NCI-H128 (cell line): ENCODE measurements around the gene SEMA4A.
"Not testable (repeated sequence)": the region's sequence is repeated elsewhere in the genome, so short reads cannot be mapped to it uniquely, and the experiment has no call there.

Experiments
- DNase-seq: peaks from one replicate; lab custom pipeline; 2025; ENCODE audit not compliant: unreplicated experiment; lab: John Stamatoyannopoulos, UW

Gene SEMA4A

GRCh38 chr1:156193208-156193487, 39.8 kb downstream of the SEMA4A start:
- DNase-seq, result no peak

- DNase-seq, result peak; percentile 99
Observed at GRCh38 chr1:156193488-156194299, 40.3 kb downstream of the SEMA4A start, which contains the start of gene SLC25A44. TSS of gene SLC25A44 (plus strand) at chr1:156194104. CDS start at chr1:156199848, 5,744 bp downstream.

- DNase-seq, result no peak
Observed at GRCh38 chr1:156194300-156194652, 40.9 kb downstream of the SEMA4A start.

- no peak for DNase-seq
Observed at GRCh38 chr1:156195853-156196252, 42.5 kb downstream of the SEMA4A start.

- no peak for DNase-seq
Observed at GRCh38 chr1:156196445-156196844, 43.1 kb downstream of the SEMA4A start.

- DNase-seq, result no peak
Observed at GRCh38 chr1:156198831-156199349, 45.5 kb downstream of the SEMA4A start.

GRCh38 chr1:156200044-156200443, 46.7 kb downstream of the SEMA4A start:
- DNase-seq, result no peak

- DNase-seq, result no peak
Observed at GRCh38 chr1:156203331-156203730, 49.9 kb downstream of the SEMA4A start.

- no peak for DNase-seq
Observed at GRCh38 chr1:156204686-156205085, 51.3 kb downstream of the SEMA4A start.

GRCh38 chr1:156211243-156211642, 57.9 kb downstream of the SEMA4A start:
- DNase-seq, result no peak

GRCh38 chr1:156212130-156212529, 58.7 kb downstream of the SEMA4A start:
- DNase-seq, result no peak

- peak; percentile 96 for DNase-seq
Observed at GRCh38 chr1:156212833-156213643, 59.7 kb downstream of the SEMA4A start, which contains the start of gene PMF1. TSS of gene PMF1 (plus strand) at chr1:156213007. CDS start at chr1:156213016, 9 bp downstream.

GRCh38 chr1:156213644-156213966, 60.2 kb downstream of the SEMA4A start:
- DNase-seq, result no peak

GRCh38 chr1:156214024-156214748, 60.8 kb downstream of the SEMA4A start:
- no peak for DNase-seq

GRCh38 chr1:156216361-156217086, 63.1 kb downstream of the SEMA4A start:
- DNase-seq, result not testable (repeated sequence)

- DNase-seq, result no peak
Observed at GRCh38 chr1:156217871-156218270, 64.5 kb downstream of the SEMA4A start.

- DNase-seq, result no peak
Observed at GRCh38 chr1:156220226-156220625, 66.8 kb downstream of the SEMA4A start.

- DNase-seq, result no peak
Observed at GRCh38 chr1:156221986-156222692, 68.8 kb downstream of the SEMA4A start.

- DNase-seq, result no peak
Observed at GRCh38 chr1:156225677-156226014, 72.3 kb downstream of the SEMA4A start.

GRCh38 chr1:156226116-156226538, 72.7 kb downstream of the SEMA4A start:
- DNase-seq, result no peak
